HEK293 (cell line): ENCODE measurements around the gene SLC31A1.

Experiments used
- RBAK ChIP-seq: fragments of 450-650 bp; formaldehyde crosslinking; IDR thresholded peaks from 2 replicates; pipeline ENCODE4 v1.5.1; 2016; ENCODE audit warnings: missing biosample characterization, missing genetic modification characterization
- ZBTB20 ChIP-seq: fragments of 450-650 bp; formaldehyde crosslinking; IDR thresholded peaks from 2 replicates; pipeline ENCODE4 v1.5.1; 2016; ENCODE audit warnings: missing biosample characterization, missing genetic modification characterization

DNA sequence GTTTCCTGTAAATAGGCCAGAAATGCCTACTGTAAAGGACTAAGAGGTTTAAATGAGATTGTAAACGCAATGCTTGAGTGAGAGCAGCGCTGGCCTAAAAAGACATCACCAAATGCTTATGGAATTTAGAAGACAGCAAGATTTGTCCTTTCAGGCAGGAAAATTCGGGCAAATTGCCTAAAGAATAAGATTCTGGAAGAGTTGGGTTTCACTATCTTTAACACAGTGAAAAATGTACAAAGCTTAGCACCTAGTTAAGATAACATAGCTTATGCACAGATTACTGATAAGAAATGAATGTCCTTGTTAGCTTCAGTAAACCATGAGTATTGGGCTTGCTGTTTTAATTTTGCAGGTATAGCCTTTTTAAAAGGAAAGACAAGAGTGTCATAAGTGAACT lies 4.9 kb upstream of the SLC31A1 start:
- TF ChIP-seq RBAK (no peak), ZBTB20 (no peak)
